Ramos (cell line): Measurements from ENCODE around the gene TMEM191B.
"Not testable (repeated sequence)": the region's sequence is repeated elsewhere in the genome, so short reads cannot be mapped to it uniquely, and the experiment has no call there.

Experiments used
- in situ Hi-C: fragments of 300-500 bp; cut with MboI; formaldehyde crosslinking; loops from one replicate; pipeline ENCODE4 v1.14.3; 2022; ENCODE audit warnings: low sequenced_read_pairs; ENCODE audit not compliant: unreplicated experiment

Gene TMEM191B

GRCh38 chr22:18527752-18528596 is at the start of gene TMEM191B:
TSS of gene TMEM191B (plus strand) at chr22:18527802. CDS start at chr22:18527981, 179 bp downstream.
- in situ Hi-C loops: not testable (repeated sequence)

DNA sequence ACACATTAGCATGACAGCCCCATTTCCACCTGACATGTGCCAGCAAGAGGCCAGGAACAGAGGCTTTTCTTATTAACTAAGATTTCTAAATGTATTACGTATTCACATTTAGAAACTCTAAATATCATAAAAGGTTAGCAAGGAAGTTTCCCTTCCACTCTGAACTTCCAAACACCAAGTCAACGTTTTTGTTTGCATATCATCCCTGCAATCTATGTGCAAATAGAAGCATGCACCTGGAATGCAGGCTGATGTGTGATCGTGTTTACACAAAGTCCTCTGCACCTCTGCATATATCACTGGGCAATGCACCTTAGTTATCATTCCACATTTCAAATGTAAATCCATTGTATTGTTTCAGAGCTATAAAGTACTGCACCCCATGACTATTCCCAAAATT is 31.4 kb upstream of the TMEM191B start:
- in situ Hi-C loops: not testable (repeated sequence)

DNA sequence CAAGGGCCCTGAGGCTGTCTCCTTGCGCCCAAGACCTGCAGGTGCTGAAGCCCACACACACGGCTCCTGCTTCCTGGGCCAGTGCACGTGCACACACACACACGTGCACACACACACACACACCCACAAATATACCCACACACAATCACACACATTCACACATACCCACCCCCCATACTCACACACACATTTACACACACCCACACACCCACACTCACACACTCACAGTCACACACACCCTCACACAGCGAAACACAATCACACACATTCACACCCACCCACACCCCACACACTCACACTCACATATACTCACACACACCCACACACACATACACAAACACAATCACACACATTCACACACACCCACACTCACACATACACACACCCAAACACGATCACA is 16.3 kb upstream of the TMEM191B start:
- in situ Hi-C loops: not testable (repeated sequence)

GRCh38 chr22:18512378-18512777 is 15.2 kb upstream of the TMEM191B start:
- in situ Hi-C loops: not testable (repeated sequence)

- in situ Hi-C loops: not testable (repeated sequence)
Observed at GRCh38 chr22:18513454-18513853, 14.1 kb upstream of the TMEM191B start.

- in situ Hi-C loops: not testable (repeated sequence)
Observed at GRCh38 chr22:18518061-18518460, 9.5 kb upstream of the TMEM191B start, which contains the start of gene GGTLC3. TSS of gene GGTLC3 (minus strand) at chr22:18518161. CDS start at chr22:18517897, 264 bp downstream.

- in situ Hi-C loops: not testable (repeated sequence)
Observed at GRCh38 chr22:18522762-18523161, 4.8 kb upstream of the TMEM191B start.

GRCh38 chr22:18523328-18523727 is 4.3 kb upstream of the TMEM191B start:
- in situ Hi-C loops: not testable (repeated sequence)

DNA sequence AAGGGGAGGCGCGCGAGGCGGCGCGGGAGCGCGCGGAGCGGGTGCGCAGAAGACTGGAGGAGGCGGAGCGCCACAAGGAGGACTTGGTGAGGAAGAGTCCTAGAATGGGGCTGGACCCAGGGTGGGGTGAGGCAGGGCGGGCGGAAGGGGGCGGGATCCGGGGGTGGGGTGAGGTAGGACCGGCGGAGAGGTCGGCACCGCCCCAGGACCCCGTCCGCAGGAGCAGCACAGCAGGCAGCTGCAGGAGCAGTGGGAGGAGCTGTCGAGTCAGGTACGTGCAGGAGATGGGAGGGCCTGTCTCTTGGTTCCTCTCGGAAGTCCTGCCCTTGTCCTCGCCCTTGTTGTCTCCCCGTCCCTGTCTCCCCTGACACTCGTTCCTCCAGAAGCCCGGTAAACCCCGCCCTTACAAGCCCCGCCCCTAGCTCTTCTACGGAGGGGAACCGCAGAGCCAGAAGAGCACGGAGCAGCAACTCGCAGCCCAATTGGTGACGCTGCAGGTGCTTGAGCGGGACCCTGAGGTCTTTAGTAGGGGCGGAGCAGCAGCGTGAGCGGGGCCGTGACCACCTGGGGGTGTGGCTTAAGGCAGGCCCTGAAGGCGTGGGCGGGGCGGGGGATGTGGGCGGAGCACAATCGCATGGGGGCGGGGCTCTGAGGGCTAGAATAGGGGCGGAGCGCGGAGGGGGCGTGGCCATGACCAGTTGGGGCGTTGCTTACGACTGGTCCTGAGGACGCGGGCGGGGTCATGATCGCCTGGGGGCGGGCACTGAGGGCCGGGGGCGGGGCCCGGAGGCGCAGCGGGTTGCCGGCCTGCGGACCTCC is 1.2 kb downstream of the TMEM191B start:
- in situ Hi-C loops: not testable (repeated sequence)

- in situ Hi-C loops: not testable (repeated sequence)
Observed at GRCh38 chr22:18529416-18530145, 2.0 kb downstream of the TMEM191B start.

DNA sequence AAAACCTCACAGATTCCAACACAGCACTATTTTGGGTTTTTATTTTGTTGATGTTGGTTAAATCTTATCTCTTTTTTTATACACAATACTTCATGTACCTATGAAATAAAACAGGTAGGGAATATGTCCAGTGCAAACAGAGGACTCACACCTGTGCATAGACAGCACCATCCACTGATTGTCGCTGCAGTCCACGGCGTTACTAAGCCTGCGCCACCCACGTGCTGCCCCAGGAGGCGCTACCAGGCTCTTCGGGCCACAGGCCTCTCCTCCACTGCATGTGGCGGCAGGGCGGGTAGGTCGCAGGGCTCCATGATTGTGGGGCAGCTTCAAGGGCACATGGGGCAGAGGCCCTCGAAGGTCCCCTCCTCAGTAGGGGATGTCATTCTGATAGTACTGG is 6.0 kb downstream of the TMEM191B start:
- in situ Hi-C loops: not testable (repeated sequence)

GRCh38 chr22:18534315-18534714 is 6.7 kb downstream of the TMEM191B start:
- in situ Hi-C loops: not testable (repeated sequence)

DNA sequence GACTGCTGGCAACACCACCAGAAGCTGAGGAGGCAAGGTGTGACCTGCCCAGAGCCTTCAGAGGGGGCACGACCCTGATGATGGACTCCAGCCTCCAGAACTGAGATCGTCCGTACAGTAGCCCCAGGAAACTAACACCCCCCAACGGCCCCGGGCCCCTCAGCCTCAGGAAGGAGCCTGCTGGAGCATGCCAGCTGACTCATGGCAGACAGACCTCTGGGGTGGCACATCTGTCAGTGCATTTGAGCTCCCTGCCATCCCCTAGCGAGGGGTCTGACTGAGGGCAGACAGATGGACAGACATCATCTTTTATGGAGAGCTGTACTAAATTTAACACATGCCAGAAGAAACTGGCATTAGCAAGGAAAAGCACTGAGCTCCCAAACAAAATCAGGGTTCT is 12.4 kb downstream of the TMEM191B start:
- in situ Hi-C loops: not testable (repeated sequence)

- in situ Hi-C loops: not testable (repeated sequence)
Observed at GRCh38 chr22:18543400-18543799, 15.8 kb downstream of the TMEM191B start.

GRCh38 chr22:18544615-18545014 is 17.0 kb downstream of the TMEM191B start:
- in situ Hi-C loops: not testable (repeated sequence)

- in situ Hi-C loops: not testable (repeated sequence)
Observed at GRCh38 chr22:18549458-18550179, 22.0 kb downstream of the TMEM191B start.

DNA sequence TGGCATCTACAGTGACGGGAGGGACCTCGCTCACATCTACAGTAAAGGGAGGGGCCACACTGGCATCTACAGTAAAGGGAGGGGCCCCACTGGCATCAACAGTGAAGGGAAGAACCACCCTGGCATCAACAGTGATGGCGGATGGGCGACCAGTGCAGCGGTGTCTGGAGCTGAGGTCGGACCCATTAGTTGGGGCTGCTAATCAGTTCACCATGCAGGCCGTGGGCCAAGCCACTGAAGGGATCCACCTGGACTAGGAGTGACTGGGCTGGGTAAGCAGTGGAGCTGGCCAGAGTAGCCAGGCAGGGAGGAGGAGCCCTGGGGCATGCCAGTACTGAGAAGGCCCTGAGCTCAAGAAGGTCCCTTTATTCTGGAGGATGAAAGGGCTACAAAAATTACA is 23.4 kb downstream of the TMEM191B start:
- in situ Hi-C loops: not testable (repeated sequence)

DNA sequence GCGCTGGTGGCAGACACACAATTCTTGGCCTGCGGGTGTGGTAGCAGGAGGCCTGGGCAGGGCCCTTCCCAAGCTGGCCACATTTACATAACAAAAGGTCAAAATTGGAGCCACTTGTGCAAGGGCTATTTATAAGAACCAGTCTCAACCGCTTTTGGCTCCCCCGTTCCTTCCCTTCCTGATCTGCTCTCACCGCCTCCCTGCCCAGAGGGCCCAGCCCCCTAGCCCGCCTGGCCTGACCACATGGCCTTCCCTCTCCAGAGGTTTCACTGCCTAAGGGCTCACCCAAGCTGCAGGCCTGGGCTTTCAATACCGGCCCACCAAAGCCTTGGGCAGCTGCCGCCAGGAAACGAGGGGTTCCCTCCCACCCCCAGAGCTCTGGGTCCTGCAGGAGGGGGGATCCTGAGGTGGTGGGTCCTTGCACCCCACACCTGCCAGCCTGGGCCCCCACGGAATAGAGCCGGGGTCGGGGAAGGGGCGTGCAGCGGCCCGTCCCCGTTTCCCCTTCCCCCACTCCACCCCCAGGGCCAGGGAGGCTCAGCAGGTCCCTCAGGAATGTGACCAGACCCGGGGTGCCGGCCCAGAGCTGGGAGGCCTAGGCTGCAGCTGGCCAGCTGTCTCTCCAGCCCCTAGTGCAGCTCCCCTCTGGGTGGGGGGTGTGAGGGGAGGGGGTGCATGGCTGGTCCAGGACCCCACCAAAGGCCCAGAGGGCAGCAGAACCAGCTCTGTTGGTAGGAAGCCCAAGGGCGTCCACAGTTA is 25.4 kb downstream of the TMEM191B start:
- in situ Hi-C loops: not testable (repeated sequence)
